K562 (cell line): ENCODE data around the gene SLC25A4. TPM values are rescaled to one million over a fixed set of nuclear protein-coding genes. Genes with fewer than 3 reads are reported as not detected.

Experiments used
- ARNT ChIP-seq, 2 experiments: fragments of 450-650 bp; IDR thresholded peaks; 2 replicates each; pipeline ENCODE4 v1.6.1; 2016; ENCODE audit warnings: mild to moderate bottlenecking in 1 of 2
- BRF2 ChIP-seq: IDR thresholded peaks from 3 replicates; pipeline ENCODE4 v1.6.1; 2011; ENCODE audit warnings: borderline replicate concordance, mild to moderate bottlenecking; ENCODE audit not compliant: insufficient read length, insufficient read depth
- CBX8 ChIP-seq: fragments of 200-600 bp; sonication (generic); IDR thresholded peaks from 2 replicates; pipeline ENCODE4 v1.6.1; 2012; ENCODE audit warnings: borderline replicate concordance, mixed run types, low read depth, mild to moderate bottlenecking, moderate library complexity, mixed read lengths, low read length, control low read depth, inconsistent platforms; ENCODE audit not compliant: poor library complexity, severe bottlenecking; ENCODE audit errors: extremely low read depth
- CEBPG ChIP-seq, 3 experiments: fragments of 200-800 bp in 1 of 3; sonication (Bioruptor generic) in 1 of 3; sonication (generic) in 1 of 3; formaldehyde crosslinking in 1 of 3; IDR thresholded peaks in 2 of 3; conservative IDR thresholded peaks in 1 of 3; 2 replicates each; pipeline versions ENCODE4 v1.6.1 to v1.8.0; 2016 to 2022; ENCODE audit warnings: missing compliant biosample characterization in 2 of 3, missing genetic modification characterization in 2 of 3, mild to moderate bottlenecking in 1 of 3, missing genetic modification reagents in 1 of 3
- CTCF ChIP-seq, 3 experiments: IDR thresholded peaks in 2 of 3; conservative IDR thresholded peaks in 1 of 3; 2 replicates each; pipeline ENCODE4 v1.5.1; 2011 to 2012; ENCODE audit warnings: low read length in 3 of 3, mild to moderate bottlenecking in 3 of 3, control low read depth in 2 of 3, improper control_type of control experiment in 1 of 3, inconsistent platforms in 1 of 3, low read depth in 1 of 3, mixed read lengths in 1 of 3, moderate library complexity in 1 of 3; ENCODE audit not compliant: insufficient read depth in 2 of 3
- DEAF1 ChIP-seq: fragments of 450-650 bp; formaldehyde crosslinking; IDR thresholded peaks from 2 replicates; pipeline ENCODE4 v1.4.0; 2020; ENCODE audit warnings: mild to moderate bottlenecking, moderate library complexity
- HES1 ChIP-seq: fragments of 450-650 bp; IDR thresholded peaks from 2 replicates; pipeline ENCODE4 v1.6.1; 2016; ENCODE audit warnings: low read depth, mild to moderate bottlenecking, moderate library complexity
- JUND ChIP-seq, 2 experiments: IDR thresholded peaks; 2 replicates in 1 of 2; 3 replicates in 1 of 2; pipeline ENCODE4 v1.6.1; 2011; ENCODE audit warnings: borderline replicate concordance in 2 of 2, low read depth in 2 of 2, low read length in 2 of 2, improper control_type of control experiment in 1 of 2, missing biosample characterization in 1 of 2, missing genetic modification characterization in 1 of 2, missing genetic modification reagents in 1 of 2
- PHF21A ChIP-seq: fragments of 450-650 bp; IDR thresholded peaks from 2 replicates; pipeline ENCODE4 v1.6.1; 2017; ENCODE audit warnings: low read depth, borderline replicate concordance
- RAD21 ChIP-seq, 2 experiments: fragments of 250-450 bp in 1 of 2; fragments of 450-650 bp in 1 of 2; sonication (Bioruptor Pico) in 1 of 2; formaldehyde crosslinking in 1 of 2; IDR thresholded peaks in 1 of 2; conservative IDR thresholded peaks in 1 of 2; 2 replicates each; pipeline versions ENCODE4 v1.4.0 to v1.8.0; 2020 to 2022; ENCODE audit warnings: mild to moderate bottlenecking in 2 of 2, moderate library complexity in 1 of 2
- STAT5B ChIP-seq: fragments of 250-450 bp; sonication (Bioruptor Pico); IDR thresholded peaks from 2 replicates; pipeline ENCODE4 v1.8.0; 2021; ENCODE audit warnings: mild to moderate bottlenecking, inconsistent platforms
- TAF1 ChIP-seq: IDR thresholded peaks from 2 replicates; pipeline ENCODE4 v1.6.1; 2011; ENCODE audit warnings: mild to moderate bottlenecking, low read length, moderate library complexity; ENCODE audit not compliant: insufficient read depth, control insufficient read depth, severe bottlenecking; ENCODE audit errors: extremely low read depth
- TEAD4 ChIP-seq, 2 experiments: sonication (generic) in 1 of 2; formaldehyde crosslinking in 1 of 2; IDR thresholded peaks; 2 replicates each; pipeline versions ENCODE4 v1.6.1 to v1.8.0; 2012 to 2022; ENCODE audit warnings: borderline replicate concordance in 1 of 2, inconsistent platforms in 1 of 2, low read length in 1 of 2, mild to moderate bottlenecking in 1 of 2, missing genetic modification reagents in 1 of 2
- U2AF1 ChIP-seq: fragments of 200-400 bp; formaldehyde crosslinking; optimal IDR thresholded peaks from 2 replicates; pipeline ENCODE3; 2017; ENCODE audit warnings: mild to moderate bottlenecking, low read depth, low read length, moderate library complexity
- ZBED1 ChIP-seq: IDR thresholded peaks from 2 replicates; pipeline ENCODE4 v1.6.1; 2014
- ZNF165 ChIP-seq: fragments of 250-450 bp; sonication (Bioruptor Pico); IDR thresholded peaks from 2 replicates; pipeline ENCODE4 v1.4.0; 2020; ENCODE audit warnings: borderline replicate concordance
- polyA plus RNA-seq, 8 experiments: library from polyadenylated mRNA; depleted of rRNA in 4 of 8; stranded (reverse) in 5 of 8; unstranded in 3 of 8; fragments of >200 nt; fragmentation: Nextera tagmentation in 2 of 8; fragmentation: Illumina TruSeq in 1 of 8; extraction: Ambion mirVana in 2 of 8; extraction: Trizol in 1 of 8; gene quantifications; 2 replicates each; pipeline versions ENCODE4 v1.2.1 to v1.2.3, GENCODE V29; 2011 to 2014; ENCODE audit warnings: inconsistent platforms in 1 of 8, missing spikeins in 1 of 8
- total RNA-seq, 7 experiments: library from RNA; depleted of rRNA in 6 of 7; stranded (reverse); fragments of >200 nt in 6 of 7; fragmentation: Illumina TruSeq in 2 of 7; extraction: Trizol in 2 of 7; gene quantifications; 2 replicates each; pipeline versions ENCODE4 v1.2.1 to v1.2.3, GENCODE V29; 2011 to 2021; ENCODE audit warnings: low replicate concordance in 1 of 7
- TF ChIP-seq, protein P1 (sequence below): fragments of 250-450 bp; sonication (Bioruptor Pico); IDR thresholded peaks from 2 replicates; pipeline ENCODE4 v1.9.0; 2021; ENCODE audit warnings: mild to moderate bottlenecking

Gene SLC25A4
- total and polyA plus RNA-seq, 9 of the 15 experiments (the other 6 are each of a cell fraction or from before 2014, with no cell fraction given), result 8.3 to 28.6 (median 19.5) TPM

GRCh38 chr4:185134307-185134869 lies 8.7 kb upstream of the SLC25A4 start (continued):
- TF ChIP-seq BRF2 (no peak), CEBPG (CRISPR knock-in tag; IDR thresholded peaks at IDR 0.05) (no peak), CEBPG (tag; conservative IDR thresholded peaks at IDR 0.05 in 1 of 2, IDR thresholded peaks at IDR 0.05 in 1 of 2) (peak; percentile 10 to 83; a peak in 3 of 4 replicates), CBX8 (no peak), PHF21A (no peak), RAD21 (CRISPR knock-in tag; conservative IDR thresholded peaks at IDR 0.05 in 1 of 2, IDR thresholded peaks at IDR 0.05 in 1 of 2) (peak; percentile 85 to 89), STAT5B (CRISPR knock-in tag) (no peak), TEAD4 (IDR thresholded peaks at IDR 0.05; ENCODE audit: low read length) (0 out of 2 replicates have a peak, but pooled peaks have one; percentile 24), TEAD4 (CRISPR knock-in tag; IDR thresholded peaks at IDR 0.05; ENCODE audit: borderline replicate concordance) (no peak), JUND (IDR thresholded peaks at IDR 0.05; ENCODE audit: borderline replicate concordance, low read depth, low read length) (no peak), JUND (tag; IDR thresholded peaks at IDR 0.05; ENCODE audit: borderline replicate concordance, low read depth, low read length) (no peak), ZBED1 (no peak), TAF1 (no peak), CTCF (IDR thresholded peaks at IDR 0.05 in 2 of 3, conservative IDR thresholded peaks at IDR 0.05 in 1 of 3; ENCODE audit: insufficient read depth in 2 of 3, low read depth in 1 of 3, low read length in 3 of 3) (peak; percentile 59 to 88 (median 71); a peak in 5 of 6 replicates), ZNF165 (CRISPR knock-in tag) (no peak), DEAF1 (CRISPR knock-in tag) (peak; percentile 79), HES1 (no peak), ARNT (IDR thresholded peaks at IDR 0.05) (0 out of 4 replicates have a peak, but pooled peaks of 1 of the 2 experiments have one; percentile 37), U2AF1 (no peak)
- TF ChIP-seq, protein P1, sequence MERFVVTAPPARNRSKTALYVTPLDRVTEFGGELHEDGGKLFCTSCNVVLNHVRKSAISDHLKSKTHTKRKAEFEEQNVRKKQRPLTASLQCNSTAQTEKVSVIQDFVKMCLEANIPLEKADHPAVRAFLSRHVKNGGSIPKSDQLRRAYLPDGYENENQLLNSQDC, result no peak
